ENCODE data around the gene IGFN1.
A peak's percentile ranks its signal among the peaks of the same experiment; 100 is the strongest.
"Not testable (repeated sequence)": the region's sequence is repeated elsewhere in the genome, so short reads cannot be mapped to it uniquely, and the experiment has no call there.

IGFN1 gene

DNA sequence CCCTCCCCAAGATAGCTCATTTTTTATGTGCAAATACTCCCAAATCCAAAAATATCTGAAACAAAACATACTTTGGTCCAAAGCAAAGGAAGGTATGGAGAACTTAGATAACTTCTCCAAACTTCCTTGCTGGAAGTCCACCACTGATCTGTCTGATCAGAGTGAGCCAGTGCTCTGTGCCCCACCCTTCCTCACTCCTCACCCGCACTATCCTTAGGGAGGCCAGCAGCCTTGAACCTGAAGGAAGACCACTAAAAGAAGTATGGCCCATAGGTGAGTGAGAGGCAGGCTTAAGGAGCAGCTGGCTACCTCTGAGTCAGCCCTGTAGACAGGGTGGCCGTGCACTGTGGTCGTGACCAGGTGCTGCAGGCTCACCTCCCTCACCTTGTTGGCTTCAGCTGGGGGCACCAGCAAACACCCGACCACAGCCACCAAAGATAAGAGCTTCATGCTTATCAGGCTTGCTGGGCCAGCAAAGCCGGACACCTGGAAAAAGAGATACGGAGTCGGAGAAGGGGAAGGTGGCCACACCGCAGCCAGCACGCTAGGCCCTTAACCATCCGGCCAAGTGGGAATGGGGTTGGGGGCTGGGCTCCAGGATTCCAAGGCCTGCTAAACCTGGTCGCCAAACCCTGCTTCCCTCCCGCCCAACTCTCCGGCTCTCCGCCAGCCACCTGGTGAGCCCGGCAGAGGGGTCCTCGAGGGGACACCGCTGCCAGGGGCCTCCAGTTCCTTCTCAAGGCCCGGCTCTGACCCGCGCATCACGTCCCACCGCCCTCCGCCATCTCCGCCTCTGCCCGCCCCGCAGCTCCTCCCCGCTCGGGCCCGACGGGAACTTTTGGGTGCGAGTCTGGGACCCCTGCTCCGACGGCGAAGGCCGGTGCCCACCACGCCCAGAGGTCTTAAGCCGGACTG lies 36.9 kb upstream of the IGFN1 start:
- FAIRE-seq (no peak), DNase-seq (ENCODE audit: insufficient read length, low spot score) (peak; percentile 75)
- TF ChIP-seq POLR2A (IDR thresholded peaks at IDR 0.05; ENCODE audit: low read depth, low read length), result peak; percentile 32; the same call in 1 of the 2 replicates

DNA sequence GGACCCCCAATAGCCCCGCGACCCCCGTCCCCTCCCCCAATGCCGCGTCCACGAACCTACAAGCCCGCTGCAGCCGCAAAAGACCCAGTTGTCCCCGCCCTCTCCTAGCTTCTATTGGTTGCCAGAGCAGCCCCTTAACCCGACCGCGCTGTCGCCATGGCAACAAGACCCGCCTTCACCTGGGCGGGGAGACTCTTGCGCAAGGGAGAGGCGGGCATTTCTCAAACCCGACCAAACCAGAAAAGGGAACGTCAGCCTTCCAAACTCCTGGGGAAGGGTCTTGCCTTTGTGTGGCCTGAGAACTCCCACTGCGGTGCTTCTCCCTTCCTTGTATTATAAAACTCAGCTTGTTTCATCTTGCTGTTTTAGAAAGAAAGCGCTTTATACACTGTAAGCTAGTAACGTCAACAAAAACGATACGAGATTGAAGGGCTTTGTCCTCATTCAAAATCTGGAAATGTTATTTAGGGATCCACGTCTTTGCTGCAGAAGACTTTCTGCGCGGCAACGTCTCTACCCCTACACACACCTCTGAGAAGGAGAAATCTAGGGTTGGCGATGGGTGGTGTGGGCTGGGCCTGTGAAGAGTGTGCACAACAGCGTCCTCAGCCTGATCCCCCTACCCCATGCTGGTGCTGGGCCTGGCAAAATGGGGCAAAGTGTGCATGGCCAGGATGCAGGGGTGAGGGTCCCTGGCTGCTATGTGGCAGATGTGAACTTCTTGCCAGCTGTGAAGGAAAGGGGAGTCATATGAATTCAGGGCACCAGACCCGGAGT lies 36.0 kb upstream of the IGFN1 start, which contains the start of gene TMEM9:
TSS of gene TMEM9 (minus strand) at position 86 of the 777 bp plus-strand sequence. CDS start 551 bp downstream, outside the sequence.
- peak; percentile 83 for DNase-seq (ENCODE audit: insufficient read length, low spot score)
- FAIRE-seq, result no peak
- TF ChIP-seq POLR2A (IDR thresholded peaks at IDR 0.05; ENCODE audit: low read depth, low read length), result no peak

DNA sequence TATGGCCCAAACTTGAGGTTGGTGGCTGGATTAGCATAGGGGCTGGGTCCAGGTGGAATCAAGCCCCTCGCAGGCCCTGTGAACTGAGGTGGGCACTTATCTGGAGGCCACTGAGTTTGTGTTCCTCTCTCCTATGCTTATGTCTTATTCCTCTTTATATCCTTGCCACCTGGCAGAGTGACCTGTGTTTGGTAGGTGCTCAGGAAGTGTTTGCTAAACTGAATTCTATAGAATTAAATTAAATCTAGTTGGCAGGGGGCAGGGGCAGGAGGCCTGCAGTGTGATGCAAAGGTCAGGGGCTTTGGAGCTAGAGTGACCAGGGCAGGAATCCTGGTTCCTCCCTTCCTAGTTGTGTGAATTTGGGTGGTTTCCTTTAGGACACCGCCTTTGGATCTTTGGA lies 35.3 kb upstream of the IGFN1 start:
- FAIRE-seq, result no peak
- TF ChIP-seq POLR2A (IDR thresholded peaks at IDR 0.05; ENCODE audit: low read depth, low read length), result no peak
- no peak for DNase-seq (ENCODE audit: insufficient read length, low spot score)

DNA sequence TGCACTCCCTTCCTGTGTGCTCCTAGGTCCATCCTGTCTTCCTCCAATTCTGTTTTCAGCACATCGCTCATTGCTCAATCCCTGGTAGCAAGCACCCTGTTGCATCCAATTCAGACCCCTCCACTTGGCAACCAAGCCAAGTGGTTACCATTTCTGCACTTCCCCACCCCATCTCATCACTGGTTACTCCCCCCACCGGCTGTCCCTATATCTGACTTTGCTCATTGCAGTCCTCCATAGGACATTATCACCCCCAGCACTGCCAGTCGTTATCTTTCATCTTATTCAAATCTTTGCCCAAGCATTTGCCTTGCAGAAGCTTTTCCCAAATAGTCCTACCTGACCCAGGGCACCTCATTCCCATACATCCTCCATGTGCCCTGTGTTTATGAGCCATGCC lies 34.3 kb upstream of the IGFN1 start:
- FAIRE-seq, result no peak
- no peak for TF ChIP-seq POLR2A (IDR thresholded peaks at IDR 0.05; ENCODE audit: low read depth, low read length)
- no peak for DNase-seq (ENCODE audit: insufficient read length, low spot score)

DNA sequence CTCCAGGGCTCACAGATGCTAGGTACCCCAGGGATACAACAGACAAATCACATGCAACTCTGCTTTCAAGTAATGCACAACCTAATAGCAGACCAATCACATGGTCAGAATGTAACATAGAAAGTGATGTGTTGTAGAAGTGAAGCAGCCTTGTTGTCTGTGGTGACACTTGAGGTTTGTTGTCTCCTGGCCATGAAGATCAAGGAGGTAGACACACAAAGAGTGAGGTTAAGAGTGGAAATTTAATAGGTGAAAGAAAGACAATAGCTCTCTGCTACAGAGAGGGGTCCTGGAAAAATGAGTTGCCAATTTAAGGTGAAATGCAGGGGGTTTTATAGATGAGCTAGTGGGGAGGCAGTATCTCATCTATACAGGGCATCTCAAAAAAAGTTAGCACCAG lies 33.8 kb upstream of the IGFN1 start:
- FAIRE-seq (no peak), DNase-seq (ENCODE audit: insufficient read length, low spot score) (no peak)
- TF ChIP-seq POLR2A (IDR thresholded peaks at IDR 0.05; ENCODE audit: low read depth, low read length), result no peak

DNA sequence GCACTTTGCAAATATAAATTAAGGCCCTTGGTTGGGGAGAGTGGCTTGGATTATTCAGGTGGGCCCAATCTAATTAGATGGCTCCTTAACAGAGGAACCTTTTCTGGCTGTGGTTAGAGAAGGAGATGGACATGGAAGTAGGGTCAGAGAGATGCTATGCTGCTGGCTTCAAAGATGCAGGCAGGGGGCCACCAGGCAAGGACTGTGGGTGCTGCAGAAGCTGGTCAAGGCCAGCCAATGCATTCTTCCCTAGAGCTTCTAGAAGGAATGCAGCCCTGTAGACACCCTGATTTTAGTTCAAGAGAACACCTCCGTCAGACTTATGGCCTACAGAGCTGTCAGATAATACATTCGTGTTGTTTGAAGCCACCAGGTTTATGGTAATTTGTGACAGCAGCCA lies 32.7 kb upstream of the IGFN1 start:
- no peak for TF ChIP-seq POLR2A (IDR thresholded peaks at IDR 0.05; ENCODE audit: low read depth, low read length)
- no peak for DNase-seq (ENCODE audit: insufficient read length, low spot score)
- FAIRE-seq, result no peak

DNA sequence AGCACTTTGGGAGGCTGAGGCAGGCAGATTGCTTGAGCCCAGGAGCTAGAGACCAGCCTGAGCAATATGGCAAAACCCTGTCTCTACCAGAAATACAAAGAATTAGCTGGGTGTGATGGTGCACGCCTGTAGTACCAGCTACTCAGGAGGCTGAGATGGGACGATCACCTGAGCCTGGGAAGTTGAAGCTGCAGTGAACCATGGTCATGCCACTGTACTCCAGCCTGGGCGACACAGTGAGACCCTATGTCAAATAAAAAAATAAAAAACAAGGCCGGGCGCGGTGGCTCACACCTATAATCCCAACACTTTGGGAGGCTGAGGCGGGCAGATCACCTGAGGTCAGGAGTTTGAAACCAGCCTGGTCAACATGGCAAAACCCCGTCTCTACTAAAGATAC lies 27.6 kb upstream of the IGFN1 start:
- not testable (repeated sequence) for FAIRE-seq

DNA sequence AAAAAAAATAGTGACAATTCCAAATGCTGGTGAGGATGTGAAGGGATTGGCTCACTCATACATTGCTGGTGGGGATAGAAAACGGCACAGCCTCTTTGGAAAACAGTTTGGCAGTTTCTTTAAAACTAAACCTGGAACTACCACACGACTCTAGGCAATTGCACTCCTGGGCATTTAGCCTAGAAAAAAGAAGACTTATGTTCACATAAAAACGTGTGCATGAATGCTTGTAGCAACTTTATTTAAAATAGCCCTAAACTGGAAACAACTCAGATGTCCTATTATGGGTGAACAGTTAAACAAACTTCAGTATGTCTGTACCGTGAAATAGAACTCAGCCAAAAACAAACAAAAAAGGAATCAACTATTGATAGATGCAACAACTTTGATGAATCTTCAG lies 26.9 kb upstream of the IGFN1 start:
- DNase-seq (ENCODE audit: insufficient read length, low spot score) (no peak), FAIRE-seq (no peak)
- TF ChIP-seq POLR2A (IDR thresholded peaks at IDR 0.05; ENCODE audit: low read depth, low read length), result no peak

More for the DNA sequence above, 27.6 kb upstream of the IGFN1 start:
- not testable (repeated sequence) for DNase-seq (ENCODE audit: insufficient read length, low spot score)

DNA sequence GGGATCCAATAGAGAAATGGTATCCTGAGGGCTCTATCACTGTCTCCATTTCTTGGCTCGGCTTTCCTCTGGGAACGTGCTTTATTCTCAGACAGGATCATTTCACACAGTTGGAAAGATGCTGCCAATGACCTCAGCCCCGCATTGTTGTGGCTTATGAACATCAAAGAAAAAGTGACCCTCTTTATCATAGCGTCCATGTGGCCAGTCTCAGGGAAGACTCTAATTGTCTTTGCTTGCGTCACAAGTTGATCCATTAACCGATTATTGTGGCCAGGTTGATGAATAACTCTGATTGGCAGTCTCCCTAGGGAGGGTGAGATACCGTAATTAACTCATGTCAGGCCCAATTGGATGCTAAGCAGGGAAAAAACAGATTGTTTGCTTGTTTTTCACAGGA lies 26.0 kb upstream of the IGFN1 start:
- FAIRE-seq (no peak), DNase-seq (ENCODE audit: insufficient read length, low spot score) (no peak)
- TF ChIP-seq POLR2A (IDR thresholded peaks at IDR 0.05; ENCODE audit: low read depth, low read length), result no peak

DNA sequence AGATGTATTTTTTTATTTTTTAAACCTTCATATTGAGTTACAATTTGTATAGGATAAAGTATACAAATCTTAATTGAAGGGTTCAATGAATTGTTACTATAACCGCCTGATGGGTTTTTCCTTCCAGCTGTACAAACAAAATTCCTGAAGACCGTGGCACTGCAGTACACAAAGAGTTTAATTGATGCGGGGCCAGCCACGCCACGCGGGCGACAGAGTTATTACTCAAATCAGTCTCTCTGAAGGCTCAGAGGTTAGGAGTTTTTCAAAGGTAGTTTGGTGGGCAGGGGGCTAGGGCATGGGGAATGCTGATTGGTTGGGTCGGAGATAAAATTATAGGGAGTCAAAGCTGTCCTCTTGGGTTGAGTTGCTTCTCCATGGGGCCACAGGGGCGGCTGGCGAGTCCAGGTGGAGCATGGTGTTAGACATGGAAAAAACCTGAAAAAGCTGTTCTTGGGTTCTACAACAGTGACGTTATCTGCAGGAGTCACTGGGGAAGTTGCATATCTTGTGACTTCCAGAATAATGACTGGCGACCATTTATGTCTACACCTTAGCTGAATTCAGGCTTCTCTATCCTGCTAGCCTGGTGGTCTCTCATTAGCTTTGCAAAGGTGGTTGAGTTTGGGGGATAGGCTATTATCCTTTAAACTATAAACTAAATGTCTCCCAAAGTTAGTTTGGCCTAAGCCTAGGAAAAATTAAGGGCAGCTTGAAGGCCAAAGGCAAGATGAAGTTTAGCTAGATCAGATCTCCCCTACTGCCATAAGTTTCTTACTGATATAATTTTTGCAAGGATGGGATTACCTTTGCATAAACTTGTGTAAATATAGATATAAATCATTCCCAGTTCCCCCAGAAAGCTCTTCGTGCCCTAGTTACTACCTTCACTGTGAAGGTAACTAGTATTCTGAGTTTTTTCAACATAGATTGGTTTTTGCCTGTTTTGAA lies 23.3 kb upstream of the IGFN1 start:
- FAIRE-seq (no peak), DNase-seq (ENCODE audit: insufficient read length, low spot score) (no peak)
- no peak for TF ChIP-seq POLR2A (IDR thresholded peaks at IDR 0.05; ENCODE audit: low read depth, low read length)

DNA sequence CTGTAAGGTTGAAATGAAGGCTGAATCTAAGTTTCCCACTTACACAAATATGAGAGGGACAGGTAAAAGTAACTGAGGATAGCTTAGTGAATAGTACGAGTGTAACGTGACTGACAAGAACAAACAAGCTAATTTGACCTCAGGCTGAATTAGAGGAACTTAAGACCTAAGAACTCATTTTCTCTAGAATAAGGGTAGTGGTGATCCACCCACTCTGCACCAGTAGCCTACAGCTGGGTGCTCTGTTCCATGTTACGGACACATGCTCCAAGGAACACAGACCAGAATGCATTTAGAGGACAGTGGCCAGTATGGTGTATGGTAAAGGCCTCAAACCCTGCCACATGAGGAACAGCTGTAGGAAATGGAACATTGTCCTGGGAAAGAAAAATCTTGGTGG lies 21.4 kb upstream of the IGFN1 start:
- DNase-seq (ENCODE audit: insufficient read length, low spot score) (no peak), FAIRE-seq (no peak)
- no peak for TF ChIP-seq POLR2A (IDR thresholded peaks at IDR 0.05; ENCODE audit: low read depth, low read length)

DNA sequence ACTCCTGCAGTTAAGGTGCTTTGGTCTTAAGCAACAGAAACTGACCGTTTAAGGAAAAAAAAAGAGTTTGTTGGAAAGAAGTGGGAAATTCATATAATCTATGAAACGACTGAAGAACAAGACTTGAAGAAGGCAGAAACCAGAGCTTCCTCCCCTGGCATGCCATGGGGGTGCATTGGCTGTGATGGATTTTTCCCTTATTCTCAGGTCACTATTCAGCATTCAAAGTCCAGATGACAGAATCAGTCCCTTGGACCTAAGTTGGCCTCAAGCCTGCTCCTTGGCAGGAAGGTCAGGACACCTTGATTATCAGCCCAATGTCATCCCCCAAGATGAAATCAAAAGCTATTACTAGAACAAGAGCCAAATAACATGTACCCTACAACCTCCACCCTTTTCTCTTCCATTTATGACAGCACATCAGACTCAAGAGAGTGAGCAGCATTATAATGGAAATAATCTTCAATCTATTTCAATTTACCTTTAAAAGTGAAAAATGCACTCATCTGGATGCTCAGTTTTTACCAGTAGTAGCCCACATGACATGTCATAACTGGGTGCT lies 20.6 kb upstream of the IGFN1 start:
- no peak for DNase-seq (ENCODE audit: insufficient read length, low spot score)
- TF ChIP-seq POLR2A (IDR thresholded peaks at IDR 0.05; ENCODE audit: low read depth, low read length), result no peak
- FAIRE-seq, result no peak

DNA sequence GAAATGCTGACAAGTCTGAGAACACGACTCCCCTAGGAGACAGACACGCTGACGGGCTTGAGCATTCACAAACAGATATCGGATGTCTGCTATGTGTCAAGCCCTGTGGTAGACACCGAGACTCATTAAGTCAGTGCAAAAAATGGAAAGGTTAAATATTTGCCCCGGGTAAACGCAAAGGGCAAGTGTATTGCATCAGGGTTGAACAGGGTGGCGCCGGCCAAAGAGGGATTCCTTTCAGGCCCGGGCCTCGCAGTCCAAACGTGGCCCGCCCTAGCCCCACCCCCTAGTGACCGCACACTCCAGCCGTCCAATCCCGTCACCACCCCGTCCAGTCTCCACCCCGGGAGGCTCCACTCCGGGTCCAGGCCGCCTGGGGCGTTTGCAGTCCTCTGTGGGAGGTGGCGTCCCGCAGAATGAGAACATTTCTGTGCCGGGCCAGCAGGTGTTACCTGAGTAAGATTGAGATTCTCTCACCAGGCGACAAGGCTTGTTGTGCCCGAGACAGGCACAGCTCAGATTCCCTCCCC lies 20.0 kb upstream of the IGFN1 start:
- TF ChIP-seq POLR2A (IDR thresholded peaks at IDR 0.05; ENCODE audit: low read depth, low read length), result peak; percentile 48; the same call in 1 of the 2 replicates
- DNase-seq (ENCODE audit: insufficient read length, low spot score) (peak; percentile 94), FAIRE-seq (no peak)

Measured in H54 (cell line).